Superior temporal gyrus (tissue), 1 donor: Measurements from ENCODE around the gene OR6N1.

ENCODE experiments used
- DNase-seq: peaks from one replicate; pipeline ENCODE4 v3.0.0-alpha.2; 2016; ENCODE audit errors: extremely low spot score

OR6N1 gene

DNA sequence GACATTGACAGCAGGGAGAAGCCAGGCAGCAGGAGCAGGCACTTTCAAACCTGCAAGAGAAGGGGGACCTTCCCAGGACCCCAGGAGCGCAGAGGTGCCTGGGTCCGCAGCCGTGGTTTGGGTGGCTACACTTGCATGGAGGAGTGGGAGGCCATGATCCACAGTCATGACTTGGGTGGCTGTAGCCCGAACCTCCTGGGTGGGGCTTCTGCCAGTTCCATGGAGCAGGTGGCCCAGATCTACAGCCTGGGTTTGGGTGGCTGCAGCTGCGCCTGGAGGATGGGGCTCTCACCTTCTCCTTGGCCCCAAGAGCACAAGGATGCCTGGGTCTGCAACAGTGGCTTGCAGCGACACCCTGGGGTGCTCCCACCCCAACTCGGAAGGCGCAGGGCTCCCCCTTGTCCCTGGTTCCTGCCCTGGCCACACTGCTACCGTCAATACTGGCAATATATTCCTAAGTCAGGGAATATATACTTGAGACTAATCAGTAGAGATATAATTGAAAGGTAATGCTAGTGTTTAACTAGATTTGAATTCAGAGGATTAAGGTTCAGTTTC, 19.8 kb downstream of the OR6N1 start:
- DNase-seq: no peak

GRCh38 chr1:158735848-158736247, 36.1 kb downstream of the OR6N1 start:
- DNase-seq: no peak

GRCh38 chr1:158732524-158732923, 39.5 kb downstream of the OR6N1 start:
- DNase-seq: no peak

DNA sequence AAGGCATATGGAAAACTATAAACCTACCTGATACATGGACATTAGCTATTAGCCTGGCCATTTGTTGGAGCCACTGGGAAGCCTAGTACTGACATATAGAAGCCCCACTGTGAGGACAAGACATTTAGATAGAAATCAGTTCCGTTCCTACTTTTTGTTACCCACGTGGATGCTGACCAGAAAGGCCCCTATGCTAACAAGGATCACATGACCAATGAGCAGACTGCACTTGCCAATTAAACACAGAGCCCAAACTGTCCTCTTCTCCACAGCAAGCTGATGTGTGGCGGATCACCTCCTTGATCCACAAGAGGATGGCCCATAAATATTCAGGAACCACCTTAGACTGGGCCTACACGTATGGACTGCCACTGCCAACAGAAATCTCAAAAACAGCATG, 40.3 kb downstream of the OR6N1 start:
- DNase-seq: no peak

DNA sequence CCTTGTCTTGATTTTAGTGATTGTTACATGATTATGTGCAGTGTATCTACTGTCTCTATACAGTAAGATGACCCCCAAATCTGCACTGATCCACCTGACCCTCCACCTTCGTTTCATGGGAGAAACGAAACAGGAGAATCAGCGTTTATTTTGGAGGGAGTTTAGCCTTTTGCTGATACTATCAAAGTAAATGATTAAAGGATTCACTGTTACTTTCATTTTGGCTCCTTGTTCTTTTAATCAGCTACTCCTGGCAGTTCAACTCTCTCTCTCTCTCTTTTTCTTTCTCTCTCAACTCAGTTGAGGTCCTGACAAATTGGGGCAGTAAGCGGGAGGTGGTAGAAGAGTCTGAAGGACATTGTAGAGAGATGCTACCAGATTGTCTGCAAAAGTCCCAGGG, 41.5 kb downstream of the OR6N1 start:
- DNase-seq: no peak

- DNase-seq: no peak
Observed at GRCh38 chr1:158728510-158729225, 43.3 kb downstream of the OR6N1 start.

- no peak for DNase-seq
Observed at GRCh38 chr1:158724442-158724841, 47.6 kb downstream of the OR6N1 start.

GRCh38 chr1:158720620-158721019, 51.4 kb downstream of the OR6N1 start, which contains the start of gene OR6K3:
Gene OR6K3, minus strand, starts transcription at chr1:158720720. Its CDS starts 2,605 bp downstream, at chr1:158718115.
- DNase-seq: no peak

GRCh38 chr1:158719664-158720063, 52.3 kb downstream of the OR6N1 start:
- DNase-seq: no peak

- DNase-seq: no peak
Observed at GRCh38 chr1:158717344-158717743, 54.7 kb downstream of the OR6N1 start.

DNA sequence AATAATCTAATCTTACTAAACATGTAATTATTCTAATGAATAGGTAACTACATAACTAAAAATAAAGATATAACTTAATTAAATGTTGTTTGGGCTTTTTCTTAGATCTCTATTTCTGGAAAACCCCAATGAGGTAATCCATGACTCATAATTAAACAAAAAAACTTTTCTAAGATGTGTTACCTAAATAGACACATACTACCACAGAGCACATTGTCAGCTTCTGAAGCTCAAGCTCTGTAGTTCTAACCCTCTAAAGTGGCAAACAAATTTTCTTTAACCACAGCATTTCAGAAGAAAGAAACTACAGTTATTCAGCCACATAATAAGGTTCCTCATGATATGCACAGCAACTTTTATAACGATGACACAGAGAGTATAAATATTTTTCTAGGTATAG, 55.7 kb downstream of the OR6N1 start:
- DNase-seq: no peak

DNA sequence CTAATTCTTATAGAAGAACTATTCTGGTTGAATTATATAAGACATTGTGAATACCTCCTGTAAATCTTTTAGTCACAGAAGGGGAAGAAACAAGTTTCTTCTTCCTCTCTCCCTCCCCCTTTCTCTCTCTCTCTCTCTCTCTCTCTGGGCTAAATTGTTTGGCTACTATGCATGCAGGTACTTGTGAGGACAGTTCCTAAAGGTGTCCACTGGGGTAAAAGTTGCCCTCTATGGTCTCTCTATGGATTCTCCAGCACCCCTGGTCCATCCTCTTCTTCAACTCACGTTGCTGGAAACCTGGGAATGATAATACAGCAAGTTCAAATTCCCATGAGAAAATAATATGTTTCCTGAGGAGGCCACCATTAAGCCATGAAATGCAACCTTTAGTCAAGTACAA, 57.2 kb downstream of the OR6N1 start:
- no peak for DNase-seq
